K562 (cell line): ENCODE data around the gene TTL. TPM values are rescaled to one million over a fixed set of nuclear protein-coding genes. Genes with fewer than 3 reads are reported as not detected.
A peak's percentile ranks its signal among the peaks of the same experiment; 100 is the strongest.

Experiments
- ATF7 ChIP-seq: fragments of 450-650 bp; IDR thresholded peaks from 2 replicates; pipeline ENCODE4 v1.7.1; 2014; ENCODE audit warnings: mild to moderate bottlenecking, moderate library complexity
- C11orf30 ChIP-seq: fragments of 450-650 bp; IDR thresholded peaks from 2 replicates; pipeline ENCODE4 v1.6.1; 2016; ENCODE audit warnings: low read depth, mild to moderate bottlenecking
- HNRNPL ChIP-seq: fragments of 200-400 bp; formaldehyde crosslinking; IDR thresholded peaks from 2 replicates; pipeline ENCODE4 v1.6.1; 2017; ENCODE audit warnings: low read depth, mild to moderate bottlenecking, low read length
- NFATC3 ChIP-seq: fragments of 450-650 bp; IDR thresholded peaks from 2 replicates; pipeline ENCODE4 v1.6.1; 2017; ENCODE audit warnings: mild to moderate bottlenecking
- NR2C2 ChIP-seq, 2 experiments: fragments of 200-800 bp in 1 of 2; sonication (Bioruptor generic) in 1 of 2; sonication (generic) in 1 of 2; formaldehyde crosslinking in 1 of 2; IDR thresholded peaks; 2 replicates each; pipeline versions ENCODE4 v1.6.1 to v1.8.0; 2016 to 2022; ENCODE audit warnings: mild to moderate bottlenecking in 1 of 2, missing compliant biosample characterization in 1 of 2, missing genetic modification characterization in 1 of 2, missing genetic modification reagents in 1 of 2
- NRF1 ChIP-seq, 2 experiments: fragments of 450-650 bp; IDR thresholded peaks in 1 of 2; conservative IDR thresholded peaks in 1 of 2; 2 replicates each; pipeline ENCODE4 v1.6.1; 2014; ENCODE audit warnings: mild to moderate bottlenecking in 2 of 2
- TARDBP ChIP-seq: fragments of 450-650 bp; IDR thresholded peaks from 2 replicates; pipeline ENCODE4 v1.6.1; 2016
- THRAP3 ChIP-seq: fragments of 450-650 bp; IDR thresholded peaks from 2 replicates; pipeline ENCODE4 v1.6.1; 2016; ENCODE audit warnings: mild to moderate bottlenecking, inconsistent platforms, borderline replicate concordance
- ZNF717 ChIP-seq: fragments of 250-450 bp; sonication (Bioruptor Pico); IDR thresholded peaks from 2 replicates; pipeline ENCODE4 v1.5.0; 2021
- polyA plus RNA-seq, 8 experiments: library from polyadenylated mRNA; depleted of rRNA in 4 of 8; stranded (reverse) in 5 of 8; unstranded in 3 of 8; fragments of >200 nt; fragmentation: Nextera tagmentation in 2 of 8; fragmentation: Illumina TruSeq in 1 of 8; extraction: Ambion mirVana in 2 of 8; extraction: Trizol in 1 of 8; gene quantifications; 2 replicates each; pipeline versions ENCODE4 v1.2.1 to v1.2.3, GENCODE V29; 2011 to 2014; ENCODE audit warnings: inconsistent platforms in 1 of 8, missing spikeins in 1 of 8
- total RNA-seq, 7 experiments: library from RNA; depleted of rRNA in 6 of 7; stranded (reverse); fragments of >200 nt in 6 of 7; fragmentation: Illumina TruSeq in 2 of 7; extraction: Trizol in 2 of 7; gene quantifications; 2 replicates each; pipeline versions ENCODE4 v1.2.1 to v1.2.3, GENCODE V29; 2011 to 2021; ENCODE audit warnings: low replicate concordance in 1 of 7
- TF ChIP-seq, protein P1 (sequence below): sonication (generic); IDR thresholded peaks from 2 replicates; pipeline ENCODE4 v1.6.1; 2016
- TF ChIP-seq, protein P2 (sequence below): fragments of 200-600 bp; sonication (generic); IDR thresholded peaks from one replicate; pipeline ENCODE4 v1.6.1; 2012; ENCODE audit warnings: mild to moderate bottlenecking, low read depth, low read length, inconsistent platforms
- TF ChIP-seq, protein P3 (sequence below), 2 experiments: IDR thresholded peaks in 1 of 2; conservative IDR thresholded peaks in 1 of 2; 2 replicates each; pipeline ENCODE4 v1.6.1; 2016; ENCODE audit warnings: low read depth in 2 of 2, mild to moderate bottlenecking in 1 of 2, missing compliant biosample characterization in 1 of 2, missing genetic modification characterization in 1 of 2, moderate library complexity in 1 of 2
- TF ChIP-seq, protein P4 (sequence below): sonication (generic); formaldehyde crosslinking; IDR thresholded peaks from 2 replicates; pipeline ENCODE4 v1.9.0; 2022; ENCODE audit warnings: mild to moderate bottlenecking, missing genetic modification reagents

Gene TTL
- total and polyA plus RNA-seq, 9 of the 15 experiments (the other 6 are each of a cell fraction or from before 2014, with no cell fraction given): 9.4 to 54.4 (median 34.9) TPM

DNA sequence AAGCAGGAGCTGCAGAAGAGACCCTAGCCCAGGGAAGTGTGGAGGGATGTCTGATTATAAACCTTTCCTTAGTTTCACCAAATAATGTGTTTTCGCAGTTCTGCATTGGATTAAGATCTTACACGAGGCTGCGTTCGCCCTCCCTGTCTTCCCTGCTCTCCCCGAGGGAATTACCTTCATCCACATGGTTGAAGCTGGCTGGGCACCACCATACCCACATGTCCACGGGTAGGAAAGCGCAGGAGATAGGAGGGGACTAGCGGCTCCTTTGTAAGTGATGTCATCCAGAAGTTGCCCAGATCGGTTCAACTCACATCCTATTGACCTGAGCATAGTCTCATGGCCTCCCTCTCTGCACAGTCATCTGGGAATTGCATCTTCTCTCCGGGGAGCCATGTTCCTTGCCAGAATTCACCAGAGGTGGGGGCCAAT lies 1.1 kb downstream of the TTL start (continued):
- TF ChIP-seq, protein P1, sequence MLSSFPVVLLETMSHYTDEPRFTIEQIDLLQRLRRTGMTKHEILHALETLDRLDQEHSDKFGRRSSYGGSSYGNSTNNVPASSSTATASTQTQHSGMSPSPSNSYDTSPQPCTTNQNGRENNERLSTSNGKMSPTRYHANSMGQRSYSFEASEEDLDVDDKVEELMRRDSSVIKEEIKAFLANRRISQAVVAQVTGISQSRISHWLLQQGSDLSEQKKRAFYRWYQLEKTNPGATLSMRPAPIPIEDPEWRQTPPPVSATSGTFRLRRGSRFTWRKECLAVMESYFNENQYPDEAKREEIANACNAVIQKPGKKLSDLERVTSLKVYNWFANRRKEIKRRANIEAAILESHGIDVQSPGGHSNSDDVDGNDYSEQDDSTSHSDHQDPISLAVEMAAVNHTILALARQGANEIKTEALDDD: no peak
- TF ChIP-seq, protein P2, sequence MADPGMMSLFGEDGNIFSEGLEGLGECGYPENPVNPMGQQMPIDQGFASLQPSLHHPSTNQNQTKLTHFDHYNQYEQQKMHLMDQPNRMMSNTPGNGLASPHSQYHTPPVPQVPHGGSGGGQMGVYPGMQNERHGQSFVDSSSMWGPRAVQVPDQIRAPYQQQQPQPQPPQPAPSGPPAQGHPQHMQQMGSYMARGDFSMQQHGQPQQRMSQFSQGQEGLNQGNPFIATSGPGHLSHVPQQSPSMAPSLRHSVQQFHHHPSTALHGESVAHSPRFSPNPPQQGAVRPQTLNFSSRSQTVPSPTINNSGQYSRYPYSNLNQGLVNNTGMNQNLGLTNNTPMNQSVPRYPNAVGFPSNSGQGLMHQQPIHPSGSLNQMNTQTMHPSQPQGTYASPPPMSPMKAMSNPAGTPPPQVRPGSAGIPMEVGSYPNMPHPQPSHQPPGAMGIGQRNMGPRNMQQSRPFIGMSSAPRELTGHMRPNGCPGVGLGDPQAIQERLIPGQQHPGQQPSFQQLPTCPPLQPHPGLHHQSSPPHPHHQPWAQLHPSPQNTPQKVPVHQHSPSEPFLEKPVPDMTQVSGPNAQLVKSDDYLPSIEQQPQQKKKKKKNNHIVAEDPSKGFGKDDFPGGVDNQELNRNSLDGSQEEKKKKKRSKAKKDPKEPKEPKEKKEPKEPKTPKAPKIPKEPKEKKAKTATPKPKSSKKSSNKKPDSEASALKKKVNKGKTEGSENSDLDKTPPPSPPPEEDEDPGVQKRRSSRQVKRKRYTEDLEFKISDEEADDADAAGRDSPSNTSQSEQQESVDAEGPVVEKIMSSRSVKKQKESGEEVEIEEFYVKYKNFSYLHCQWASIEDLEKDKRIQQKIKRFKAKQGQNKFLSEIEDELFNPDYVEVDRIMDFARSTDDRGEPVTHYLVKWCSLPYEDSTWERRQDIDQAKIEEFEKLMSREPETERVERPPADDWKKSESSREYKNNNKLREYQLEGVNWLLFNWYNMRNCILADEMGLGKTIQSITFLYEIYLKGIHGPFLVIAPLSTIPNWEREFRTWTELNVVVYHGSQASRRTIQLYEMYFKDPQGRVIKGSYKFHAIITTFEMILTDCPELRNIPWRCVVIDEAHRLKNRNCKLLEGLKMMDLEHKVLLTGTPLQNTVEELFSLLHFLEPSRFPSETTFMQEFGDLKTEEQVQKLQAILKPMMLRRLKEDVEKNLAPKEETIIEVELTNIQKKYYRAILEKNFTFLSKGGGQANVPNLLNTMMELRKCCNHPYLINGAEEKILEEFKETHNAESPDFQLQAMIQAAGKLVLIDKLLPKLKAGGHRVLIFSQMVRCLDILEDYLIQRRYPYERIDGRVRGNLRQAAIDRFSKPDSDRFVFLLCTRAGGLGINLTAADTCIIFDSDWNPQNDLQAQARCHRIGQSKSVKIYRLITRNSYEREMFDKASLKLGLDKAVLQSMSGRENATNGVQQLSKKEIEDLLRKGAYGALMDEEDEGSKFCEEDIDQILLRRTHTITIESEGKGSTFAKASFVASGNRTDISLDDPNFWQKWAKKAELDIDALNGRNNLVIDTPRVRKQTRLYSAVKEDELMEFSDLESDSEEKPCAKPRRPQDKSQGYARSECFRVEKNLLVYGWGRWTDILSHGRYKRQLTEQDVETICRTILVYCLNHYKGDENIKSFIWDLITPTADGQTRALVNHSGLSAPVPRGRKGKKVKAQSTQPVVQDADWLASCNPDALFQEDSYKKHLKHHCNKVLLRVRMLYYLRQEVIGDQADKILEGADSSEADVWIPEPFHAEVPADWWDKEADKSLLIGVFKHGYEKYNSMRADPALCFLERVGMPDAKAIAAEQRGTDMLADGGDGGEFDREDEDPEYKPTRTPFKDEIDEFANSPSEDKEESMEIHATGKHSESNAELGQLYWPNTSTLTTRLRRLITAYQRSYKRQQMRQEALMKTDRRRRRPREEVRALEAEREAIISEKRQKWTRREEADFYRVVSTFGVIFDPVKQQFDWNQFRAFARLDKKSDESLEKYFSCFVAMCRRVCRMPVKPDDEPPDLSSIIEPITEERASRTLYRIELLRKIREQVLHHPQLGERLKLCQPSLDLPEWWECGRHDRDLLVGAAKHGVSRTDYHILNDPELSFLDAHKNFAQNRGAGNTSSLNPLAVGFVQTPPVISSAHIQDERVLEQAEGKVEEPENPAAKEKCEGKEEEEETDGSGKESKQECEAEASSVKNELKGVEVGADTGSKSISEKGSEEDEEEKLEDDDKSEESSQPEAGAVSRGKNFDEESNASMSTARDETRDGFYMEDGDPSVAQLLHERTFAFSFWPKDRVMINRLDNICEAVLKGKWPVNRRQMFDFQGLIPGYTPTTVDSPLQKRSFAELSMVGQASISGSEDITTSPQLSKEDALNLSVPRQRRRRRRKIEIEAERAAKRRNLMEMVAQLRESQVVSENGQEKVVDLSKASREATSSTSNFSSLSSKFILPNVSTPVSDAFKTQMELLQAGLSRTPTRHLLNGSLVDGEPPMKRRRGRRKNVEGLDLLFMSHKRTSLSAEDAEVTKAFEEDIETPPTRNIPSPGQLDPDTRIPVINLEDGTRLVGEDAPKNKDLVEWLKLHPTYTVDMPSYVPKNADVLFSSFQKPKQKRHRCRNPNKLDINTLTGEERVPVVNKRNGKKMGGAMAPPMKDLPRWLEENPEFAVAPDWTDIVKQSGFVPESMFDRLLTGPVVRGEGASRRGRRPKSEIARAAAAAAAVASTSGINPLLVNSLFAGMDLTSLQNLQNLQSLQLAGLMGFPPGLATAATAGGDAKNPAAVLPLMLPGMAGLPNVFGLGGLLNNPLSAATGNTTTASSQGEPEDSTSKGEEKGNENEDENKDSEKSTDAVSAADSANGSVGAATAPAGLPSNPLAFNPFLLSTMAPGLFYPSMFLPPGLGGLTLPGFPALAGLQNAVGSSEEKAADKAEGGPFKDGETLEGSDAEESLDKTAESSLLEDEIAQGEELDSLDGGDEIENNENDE: no peak
- no peak for TF ChIP-seq NFATC3
- TF ChIP-seq, protein P3, sequence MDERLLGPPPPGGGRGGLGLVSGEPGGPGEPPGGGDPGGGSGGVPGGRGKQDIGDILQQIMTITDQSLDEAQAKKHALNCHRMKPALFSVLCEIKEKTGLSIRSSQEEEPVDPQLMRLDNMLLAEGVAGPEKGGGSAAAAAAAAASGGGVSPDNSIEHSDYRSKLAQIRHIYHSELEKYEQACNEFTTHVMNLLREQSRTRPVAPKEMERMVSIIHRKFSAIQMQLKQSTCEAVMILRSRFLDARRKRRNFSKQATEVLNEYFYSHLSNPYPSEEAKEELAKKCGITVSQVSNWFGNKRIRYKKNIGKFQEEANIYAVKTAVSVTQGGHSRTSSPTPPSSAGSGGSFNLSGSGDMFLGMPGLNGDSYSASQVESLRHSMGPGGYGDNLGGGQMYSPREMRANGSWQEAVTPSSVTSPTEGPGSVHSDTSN (CRISPR knock-in tag; IDR thresholded peaks at IDR 0.05; ENCODE audit: low read depth): no peak
- TF ChIP-seq, protein P3 (tag; conservative IDR thresholded peaks at IDR 0.05; ENCODE audit: low read depth): no peak
- TF ChIP-seq, protein P4, sequence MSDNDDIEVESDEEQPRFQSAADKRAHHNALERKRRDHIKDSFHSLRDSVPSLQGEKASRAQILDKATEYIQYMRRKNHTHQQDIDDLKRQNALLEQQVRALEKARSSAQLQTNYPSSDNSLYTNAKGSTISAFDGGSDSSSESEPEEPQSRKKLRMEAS (CRISPR knock-in tag): peak; percentile 48; the same call in 1 of the 2 replicates
- no peak for TF ChIP-seq TARDBP
- TF ChIP-seq THRAP3: no peak
- TF ChIP-seq NR2C2 (CRISPR knock-in tag; IDR thresholded peaks at IDR 0.05): peak; percentile 45; the same call in 1 of the 2 replicates
- no peak for TF ChIP-seq NR2C2 (tag; IDR thresholded peaks at IDR 0.05)
- TF ChIP-seq ZNF717 (CRISPR knock-in tag): no peak
- TF ChIP-seq NRF1 (conservative IDR thresholded peaks at IDR 0.05 in 1 of 2, IDR thresholded peaks at IDR 0.05 in 1 of 2): peak in 1 of 2 experiments; percentile 32; a peak in 2 of 4 replicates
- TF ChIP-seq ATF7: peak; percentile 84; the same call in 1 of the 2 replicates
- TF ChIP-seq C11orf30: peak; percentile 7; the same call in 1 of the 2 replicates
- no peak for TF ChIP-seq HNRNPL
